Lower leg skin (tissue), 3 donors: ENCODE results near the gene TMEM9B.

Experiments
- CTCF ChIP-seq, 3 donors: fragments of 450-650 bp; IDR thresholded peaks; one replicate each; pipeline ENCODE4 v1.5.1; 2016; ENCODE audit warnings: antibody characterized with exemption in 3 of 3, mild to moderate bottlenecking in 3 of 3, moderate library complexity in 2 of 3
- POLR2A ChIP-seq, 2 donors: fragments of 450-650 bp; IDR thresholded peaks; one replicate each; pipeline ENCODE4 v1.6.1; 2016 to 2017; ENCODE audit warnings: antibody characterized with exemption in 2 of 2, mild to moderate bottlenecking in 1 of 2, moderate library complexity in 1 of 2

DNA sequence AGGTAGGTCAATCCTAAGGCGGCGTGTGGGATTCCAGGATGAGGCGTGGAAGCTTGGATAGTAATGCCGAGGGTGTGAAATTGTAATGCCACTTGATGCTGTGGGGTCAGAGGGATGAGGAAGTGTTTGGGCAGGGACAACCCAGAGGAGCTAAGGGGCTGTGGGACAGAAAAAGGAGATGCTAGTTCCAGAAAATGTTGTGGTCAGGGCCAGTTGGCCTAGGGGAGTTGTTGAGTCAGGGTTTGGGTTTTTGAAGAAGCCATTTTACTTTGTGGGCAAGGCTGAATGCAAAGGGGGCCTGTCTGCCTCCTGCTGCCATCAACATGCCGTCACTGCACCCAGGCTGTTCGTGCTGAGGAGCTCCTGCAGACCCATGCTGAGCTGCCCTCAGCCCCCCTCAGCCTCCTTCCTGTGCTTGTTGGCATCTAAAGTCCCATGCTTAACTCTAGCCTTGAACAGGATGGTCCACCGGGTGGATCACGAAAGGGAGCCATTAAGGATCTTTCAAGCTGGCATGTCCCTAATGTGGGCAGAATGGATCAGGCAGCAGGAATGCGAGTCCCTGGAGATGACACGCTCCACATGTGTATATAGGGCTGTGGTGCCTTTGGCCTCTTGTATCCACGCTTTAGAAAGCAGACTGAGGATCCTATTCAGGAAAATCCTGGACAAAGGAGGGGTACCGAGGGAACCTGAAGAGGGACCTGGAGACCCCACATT, 33.6 kb downstream of the TMEM9B start:
- no peak for TF ChIP-seq POLR2A (IDR thresholded peaks at IDR 0.05)
- TF ChIP-seq CTCF (IDR thresholded peaks at IDR 0.05) = no peak
